Astrocyte (in vitro differentiated cells and primary cell): Measurements from ENCODE around the gene PRR5.

ENCODE experiments used
- CTCF ChIP-seq: IDR thresholded peaks from 2 replicates; pipeline ENCODE4 v1.5.1; 2011; ENCODE audit warnings: low read depth, mild to moderate bottlenecking, inconsistent platforms, low read length, moderate library complexity; ENCODE audit not compliant: insufficient read depth
- EZH2 ChIP-seq: IDR thresholded peaks from 2 replicates; pipeline ENCODE4 v1.6.1; 2012; ENCODE audit warnings: mild to moderate bottlenecking, low read length, inconsistent platforms; ENCODE audit not compliant: insufficient read depth

- no peak for TF ChIP-seq CTCF
- no peak for TF ChIP-seq EZH2
Measured at GRCh38 chr22:44750481-44750880, 48.5 kb downstream of the PRR5 start.
